Adrenal gland (tissue), 12 donors: ENCODE data around the gene TRAPPC2L. TPM values are rescaled to one million over a fixed set of nuclear protein-coding genes. Genes with fewer than 3 reads are reported as not detected.

Source experiments
- DNase-seq, 7 donors: peaks; one replicate each; pipeline ENCODE4 v3.0.0-alpha.2; 2019 to 2020
- H3K27ac ChIP-seq, 5 donors: fragments of 200-600 bp; sonication (generic) in 4 of 5; 1 replicate in 3 of 5; 2 replicates in 2 of 5; pipeline versions ENCODE4 v1.5.1 to v1.8.0; 2016 to 2020; ENCODE audit warnings: mild to moderate bottlenecking in 1 of 5
- H3K27me3 ChIP-seq: fragments of 200-600 bp; 2 replicates; pipeline ENCODE4 v1.8.0; 2021
- H3K36me3 ChIP-seq, 2 donors: fragments of 200-600 bp; replicated peaks in 1 of 2; 1 replicate in 1 of 2; 2 replicates in 1 of 2; pipeline versions ENCODE4 v1.5.1 to v1.8.0; 2018 to 2022
- H3K4me1 ChIP-seq, 2 donors: fragments of 200-600 bp; replicated peaks in 1 of 2; 1 replicate in 1 of 2; 2 replicates in 1 of 2; pipeline versions ENCODE4 v1.5.1 to v1.8.0; 2018 to 2021
- H3K4me3 ChIP-seq, 4 donors: fragments of 200-600 bp; sonication (generic) in 3 of 4; one replicate each; pipeline ENCODE4 v1.5.1; 2016 to 2018
- H3K9me3 ChIP-seq, 3 donors: fragments of 200-600 bp; sonication (generic) in 1 of 3; replicated peaks in 1 of 3; 1 replicate in 2 of 3; 2 replicates in 1 of 3; pipeline versions ENCODE4 v1.5.1 to v1.8.0; 2016 to 2021
- CTCF ChIP-seq, 6 experiments: fragments of 450-650 bp in 4 of 6; fragments of 200-600 bp in 2 of 6; sonication (generic) in 1 of 6; IDR thresholded peaks; 1 replicate in 5 of 6; 2 replicates in 1 of 6; pipeline versions ENCODE4 v1.5.1 to v1.8.0; 2016 to 2021; ENCODE audit warnings: antibody characterized with exemption in 6 of 6, mild to moderate bottlenecking in 2 of 6, moderate library complexity in 1 of 6
- POLR2A ChIP-seq, 2 donors: fragments of 450-650 bp; IDR thresholded peaks; one replicate each; pipeline ENCODE4 v1.6.1; 2017; ENCODE audit warnings: antibody characterized with exemption in 2 of 2, mild to moderate bottlenecking in 2 of 2, moderate library complexity in 1 of 2
- WGBS, 4 donors: extraction: QIAGEN DNeasy Blood & Tissue Kit in 2 of 4; methylation state at CpG; one replicate each; pipeline versions ENCODE4 v1.1.5 to v1.1.7; 2013 to 2017; 5-methylcytosine and 5-hydroxymethylcytosine counted together
- intact Hi-C, 2 donors: fragments of 100-400 bp; cut with DNase I; formaldehyde crosslinking; loops; one replicate each; pipeline versions ENCODE4 v1.14.1 to v1.15.0; 2022 to 2023
- polyA plus RNA-seq, 3 donors: library from polyadenylated mRNA; stranded (reverse); fragments of 200-250 nt in 2 of 3; fragments of 350-450 nt in 1 of 3; fragmentation: Illumina TruSeq in 1 of 3; extraction: RNeasy Lipid Tissue Mini Kit (QIAGEN cat#74804) in 1 of 3; gene quantifications; one replicate each; pipeline ENCODE4 v1.2.3, GENCODE V29; 2013 to 2014
- total RNA-seq, 9 donors: library from RNA; depleted of rRNA in 4 of 9; stranded (reverse); fragments of >200 nt in 4 of 9; fragments of 120-200 nt in 1 of 9; fragmentation: NEBNext Ultra II Directional in 1 of 9; extraction: Animal tissue kit (Norgen Biotek cat#: 25700) in 1 of 9; gene quantifications; one replicate each; pipeline versions ENCODE4 v1.1.0 to v1.2.4, GENCODE V29; 2013 to 2023
- donor health status: healthy with polysubstance abuse.
- donor health status: Bipolar disorder and iron deficiency.
- donor health status: DM: yes; HTN: yes; CAD: no.
- donor health status: DM: no; HTN: no; CAD: no.
- donor health status: DM: no; HTN: no; CAD: no.
- donor health status: DM: yes; HTN: yes; CAD: no.

TRAPPC2L gene
- total and polyA plus RNA-seq, 12 donors = 56.7 to 279 (median 149) TPM

- TF ChIP-seq POLR2A (IDR thresholded peaks at IDR 0.05) (no peak), CTCF (IDR thresholded peaks at IDR 0.05) (no peak)
- 55 to 69% (median 58%) methylated on average over 6 to 8 of the region's 8 CpGs for WGBS, 4 donors
- DNase-seq = no peak
- Histone ChIP-seq H3K36me3 (no peaks in the 10 kb centered on the region), H3K9me3 (no peaks in the 10 kb centered on the region), H3K27ac (no peak overlapping the region), H3K4me1 (peaks cover 0 to 4% of the 10 kb centered on the region in 2 donors), H3K4me3 (no peak overlapping the region), H3K27me3 (no peaks in the 10 kb centered on the region)
- intact Hi-C loops = no loop called here
These were observed 14.4 kb downstream of the TRAPPC2L start for GRCh38 chr16:88871349-88871702.

GRCh38 chr16:88871730-88872416 is 14.9 kb downstream of the TRAPPC2L start:
- H3K27me3 ChIP-seq = no peaks in the 10 kb centered on the region
- intact Hi-C loops = no loop called here

GRCh38 chr16:88872650-88873331 is 15.9 kb downstream of the TRAPPC2L start:
- Histone ChIP-seq H3K9me3 (no peaks in the 10 kb centered on the region), H3K36me3 (no peaks in the 10 kb centered on the region), H3K4me3 (no peak overlapping the region), H3K4me1 (peaks cover 0 to 4% of the 10 kb centered on the region in 2 donors), H3K27ac (no peak overlapping the region), H3K27me3 (no peaks in the 10 kb centered on the region)
- no peak for TF ChIP-seq POLR2A (IDR thresholded peaks at IDR 0.05)
- no peak for TF ChIP-seq CTCF (IDR thresholded peaks at IDR 0.05)
- no peak for DNase-seq
- intact Hi-C loops = no loop called here
- 78 to 88% (median 83%) methylated on average over 6 to 25 of the region's 25 CpGs for WGBS, 4 donors

More at GRCh38 chr16:88871730-88872416, 14.9 kb downstream of the TRAPPC2L start:
- Histone ChIP-seq H3K9me3 (no peaks in the 10 kb centered on the region), H3K27ac (no peak overlapping the region), H3K4me3 (no peak overlapping the region), H3K4me1 (peaks cover 0 to 4% of the 10 kb centered on the region in 2 donors), H3K36me3 (no peaks in the 10 kb centered on the region)
- no peak for DNase-seq
- TF ChIP-seq CTCF (IDR thresholded peaks at IDR 0.05) = no peak
- 67 to 89% (median 82%) methylated on average over 5 to 21 of the region's 21 CpGs for WGBS, 4 donors

DNA sequence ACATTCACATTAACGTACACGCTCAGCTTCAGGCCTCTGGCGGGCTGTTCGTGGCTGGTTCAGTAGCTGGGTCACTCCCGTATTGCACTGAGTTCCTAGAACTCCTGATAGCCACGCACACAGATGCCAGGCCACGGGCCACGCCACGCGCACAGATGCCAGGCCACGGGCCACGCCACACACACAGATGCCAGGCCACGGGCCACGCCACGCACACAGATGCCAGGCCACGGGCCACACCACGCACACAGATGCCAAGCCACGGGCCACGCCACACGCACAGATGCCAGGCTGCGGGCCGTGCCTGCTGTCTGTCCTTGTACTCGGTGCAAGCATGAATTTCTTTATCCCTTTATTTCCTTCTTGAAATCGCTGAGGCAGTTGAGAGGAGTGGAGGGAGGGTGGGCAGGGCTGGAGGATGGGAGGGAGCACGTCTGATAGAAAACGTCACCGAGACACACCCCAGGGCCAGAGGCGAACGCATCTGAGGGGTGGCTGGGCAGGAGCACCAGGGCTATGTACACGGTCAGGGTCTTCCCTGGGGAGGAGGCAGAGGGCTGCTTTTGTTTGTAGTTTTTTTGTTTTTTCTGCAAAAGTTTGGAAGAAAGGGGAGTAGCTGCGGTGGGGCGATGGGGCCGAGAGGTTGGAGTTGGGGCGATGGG is 18.1 kb downstream of the TRAPPC2L start:
- Histone ChIP-seq H3K9me3 (no peaks in the 10 kb centered on the region), H3K4me1 (no peaks in the 10 kb centered on the region), H3K27me3 (no peaks in the 10 kb centered on the region), H3K4me3 (no peak overlapping the region), H3K27ac (no peak overlapping the region), H3K36me3 (no peaks in the 10 kb centered on the region)
- 91 to 95% (median 94%) methylated on average over 29 to 34 of the region's 34 CpGs for WGBS, 4 donors
- intact Hi-C loops = no loop called here
- DNase-seq = no peak
- TF ChIP-seq CTCF (IDR thresholded peaks at IDR 0.05) = no peak
- TF ChIP-seq POLR2A (IDR thresholded peaks at IDR 0.05) = no peak
